Middle frontal gyrus (tissue), 1 donor: ENCODE results near the gene APOL3.
"Not testable (repeated sequence)": the region's sequence is repeated elsewhere in the genome, so short reads cannot be mapped to it uniquely, and the experiment has no call there.

ENCODE experiments used
- DNase-seq: peaks from one replicate; pipeline ENCODE4 v3.0.0-alpha.2; 2015; ENCODE audit warnings: low spot score; ENCODE audit errors: extremely low spot score

Gene APOL3

DNA sequence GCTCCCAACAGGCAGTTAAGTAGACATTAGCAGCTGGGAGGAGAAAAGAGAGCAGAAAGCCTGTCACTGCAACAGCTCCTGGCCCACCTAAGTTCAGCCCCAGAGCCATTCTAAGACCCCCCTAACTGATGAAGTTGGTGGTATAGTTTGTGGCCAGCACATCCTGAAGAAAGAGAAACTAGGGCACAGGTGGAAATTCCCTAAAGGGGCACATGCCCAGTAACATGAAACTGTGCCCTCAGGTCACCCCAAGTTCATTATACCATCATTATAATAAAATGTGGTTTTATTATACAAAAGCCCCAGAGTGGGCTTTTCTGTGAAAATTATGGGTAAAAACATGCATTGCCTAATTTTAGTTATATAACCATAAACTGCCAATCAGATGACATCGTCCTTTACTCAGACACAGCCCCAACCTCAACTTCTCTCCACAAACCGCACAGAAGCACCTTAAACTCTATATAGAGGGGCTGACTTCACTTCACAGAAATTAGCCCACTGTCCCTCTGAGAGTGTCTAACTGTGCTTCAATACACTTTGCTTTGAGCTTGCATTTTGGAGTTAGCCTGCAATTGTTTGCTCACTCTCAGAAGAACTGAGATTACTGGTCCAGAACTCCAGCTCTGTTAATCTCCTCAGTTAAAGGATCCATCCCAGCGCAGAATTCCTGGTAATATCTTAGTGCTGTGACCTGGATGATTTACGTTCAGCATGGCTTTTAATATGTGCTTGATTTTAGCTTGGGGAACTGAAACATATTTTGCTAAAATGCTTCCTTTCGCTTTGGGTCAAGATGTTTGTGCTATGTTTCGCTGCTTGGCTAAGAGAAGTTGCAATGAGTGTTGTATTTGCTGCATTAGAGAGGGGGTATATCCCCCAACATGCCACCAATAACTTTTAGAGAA lies 1.8 kb upstream of the APOL3 start:
- no peak for DNase-seq

DNA sequence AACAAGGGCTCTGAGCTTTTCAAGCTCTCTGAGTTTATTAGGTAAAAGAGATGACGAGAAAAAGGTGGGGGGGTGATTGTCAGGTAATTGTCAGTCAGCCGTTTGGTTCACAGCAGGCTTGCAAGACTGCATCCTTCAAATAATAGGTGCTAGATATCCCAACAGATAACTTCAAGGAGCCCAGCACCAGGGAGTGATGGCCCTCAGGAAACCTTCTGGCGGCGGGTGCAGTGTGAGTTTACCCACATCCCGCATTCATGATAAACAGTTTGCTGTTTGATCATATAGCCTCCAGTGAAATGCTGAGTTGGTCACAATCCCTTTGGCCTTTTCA lies 1.2 kb upstream of the APOL3 start:
- DNase-seq: not testable (repeated sequence)

DNA sequence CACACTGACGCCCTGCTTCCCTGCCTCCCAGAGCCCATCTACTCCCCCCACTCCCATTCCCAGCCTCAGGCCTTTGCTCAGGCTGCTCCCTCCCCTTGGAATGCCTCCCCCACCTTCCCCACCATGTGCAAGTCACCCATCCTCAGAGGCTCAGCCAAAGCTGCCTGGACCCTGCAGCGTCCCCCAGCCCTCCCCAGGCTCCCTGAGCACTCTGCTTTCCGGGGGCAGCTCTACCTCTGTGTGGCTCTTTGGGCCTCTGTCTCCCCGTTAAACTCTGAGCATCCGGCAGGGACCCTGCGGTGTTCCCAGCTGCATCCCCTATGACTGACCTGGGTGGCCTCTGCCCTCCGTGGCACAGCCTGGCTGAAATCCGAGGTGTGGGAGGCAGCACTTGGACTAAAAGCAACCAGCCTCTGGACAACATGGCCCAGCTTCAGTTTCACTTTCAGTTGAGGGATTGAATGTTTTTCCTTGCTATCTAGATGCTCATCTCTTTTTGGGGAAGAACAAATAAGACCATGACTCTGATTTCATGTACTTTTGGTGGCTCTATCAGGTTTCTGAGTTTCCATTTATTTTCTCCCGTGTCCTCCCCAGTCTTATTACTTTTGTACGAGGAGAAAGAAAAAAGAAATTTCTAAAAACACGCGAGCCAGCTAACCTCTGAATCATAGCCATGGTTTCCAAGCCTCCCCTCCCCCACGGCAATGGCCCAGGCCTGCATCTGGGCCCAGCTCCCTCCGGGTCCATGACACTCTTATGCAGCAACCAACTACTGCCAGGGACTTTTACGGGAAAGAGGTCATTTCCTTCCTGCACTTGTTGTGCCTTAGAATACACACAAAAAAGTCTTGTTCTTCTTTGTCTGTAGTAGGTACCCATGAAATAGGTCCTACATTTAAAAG lies 3.8 kb downstream of the APOL3 start:
- peak; percentile 11 for DNase-seq

DNA sequence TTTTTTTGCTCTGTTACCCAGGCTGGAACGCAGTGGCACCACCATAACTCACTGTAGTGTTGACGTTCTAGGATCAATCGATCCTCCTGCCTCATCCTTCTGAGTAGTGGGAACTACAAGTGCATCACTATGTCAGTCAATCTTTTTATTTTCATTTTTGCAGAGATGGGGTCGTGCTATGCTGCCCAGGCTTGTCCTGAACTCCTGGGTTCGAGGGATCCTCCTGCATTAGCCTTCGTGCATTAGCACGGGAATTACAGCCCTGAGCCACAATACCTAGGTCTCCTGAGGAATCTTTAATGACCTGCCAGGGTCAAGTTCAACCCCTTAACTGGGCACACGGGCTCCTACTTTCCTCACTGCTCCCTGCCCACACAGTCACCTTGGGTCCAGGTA lies 4.4 kb downstream of the APOL3 start:
- DNase-seq: no peak

DNA sequence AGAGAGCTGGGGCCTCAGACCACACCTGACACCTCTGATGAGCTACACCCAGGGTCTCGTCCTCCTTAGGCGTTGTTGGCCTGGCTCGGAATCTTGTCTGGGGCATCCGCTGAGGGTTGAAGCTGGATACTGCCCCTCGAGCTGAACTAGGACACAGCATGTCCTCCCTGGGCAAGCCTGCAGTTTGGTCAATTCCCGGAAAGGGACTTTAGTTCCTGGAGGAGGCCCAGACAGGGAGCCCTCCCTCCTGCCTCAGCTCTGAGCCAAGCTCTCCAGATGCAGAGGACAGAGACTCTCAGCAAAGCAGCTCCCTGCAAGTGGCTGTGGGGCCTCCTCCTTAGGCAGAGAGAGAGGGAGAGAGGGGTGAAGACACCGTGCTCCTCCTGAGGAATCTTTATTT lies 4.9 kb downstream of the APOL3 start:
- no peak for DNase-seq

DNA sequence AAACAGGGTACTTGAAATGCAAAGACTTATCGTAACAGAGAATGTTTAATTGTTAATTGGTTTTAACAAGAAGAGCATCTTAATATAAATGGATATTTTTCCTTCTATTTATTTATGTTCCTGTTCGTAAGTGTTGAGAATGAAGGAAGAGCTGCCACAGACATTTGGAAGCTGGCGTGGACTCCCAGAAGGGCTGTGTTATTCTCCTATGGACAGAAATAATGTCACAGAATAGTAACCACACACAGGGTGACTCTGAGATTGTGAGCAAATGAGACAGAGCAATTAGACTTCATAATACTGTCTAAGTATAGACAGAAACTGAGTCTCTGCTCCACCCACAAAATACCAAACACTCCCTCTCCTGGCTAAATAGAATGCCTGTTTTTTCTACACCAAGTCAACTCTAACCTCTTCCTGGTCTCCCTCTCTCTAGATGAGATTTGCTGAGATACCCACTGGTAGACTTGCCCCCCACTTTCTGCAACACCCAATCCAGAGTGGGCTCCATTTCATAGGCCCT lies 6.1 kb downstream of the APOL3 start:
- no peak for DNase-seq

DNA sequence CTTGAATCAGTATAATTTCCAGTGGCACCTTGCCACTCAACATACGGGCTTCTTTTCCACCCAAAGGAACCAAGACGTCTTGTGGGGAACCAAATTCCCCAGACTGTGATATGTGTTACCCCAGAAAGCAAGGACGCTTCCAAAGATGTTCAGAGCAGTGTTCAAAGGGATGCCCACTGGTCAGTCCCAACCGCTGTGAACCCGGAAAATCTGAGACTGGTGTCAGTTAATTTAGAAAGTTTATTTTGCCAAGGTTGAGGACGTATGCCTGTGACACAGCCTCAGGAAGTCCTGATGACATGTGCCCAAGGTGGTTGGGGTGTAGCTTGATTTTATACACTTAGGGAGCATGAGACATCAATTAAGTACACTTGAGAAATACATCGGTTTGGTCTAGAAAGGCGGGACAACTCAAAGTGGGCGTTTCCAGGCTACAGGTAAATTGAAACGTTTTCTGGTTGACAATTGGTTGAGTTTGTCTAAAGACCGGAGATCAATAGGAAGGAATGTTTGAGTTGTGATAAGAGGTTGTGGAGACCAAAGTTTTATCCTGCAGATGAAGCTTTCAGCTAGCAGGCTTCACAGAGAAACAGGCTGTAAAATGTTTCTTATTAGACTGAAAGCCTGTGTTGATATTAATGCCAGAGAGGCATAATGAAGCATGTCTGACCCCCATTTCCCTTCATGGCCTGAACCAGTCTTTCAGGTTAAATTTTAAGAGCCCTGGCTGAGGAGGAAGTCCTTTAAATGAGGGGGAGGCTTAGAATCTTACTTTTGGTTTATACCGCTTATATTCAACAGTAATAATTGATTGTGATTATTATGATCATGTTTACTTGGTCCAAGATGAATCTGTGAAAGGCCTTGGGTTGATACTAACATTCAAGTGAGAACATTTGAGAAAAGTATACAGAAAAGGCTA lies 6.8 kb downstream of the APOL3 start:
- DNase-seq: no peak

DNA sequence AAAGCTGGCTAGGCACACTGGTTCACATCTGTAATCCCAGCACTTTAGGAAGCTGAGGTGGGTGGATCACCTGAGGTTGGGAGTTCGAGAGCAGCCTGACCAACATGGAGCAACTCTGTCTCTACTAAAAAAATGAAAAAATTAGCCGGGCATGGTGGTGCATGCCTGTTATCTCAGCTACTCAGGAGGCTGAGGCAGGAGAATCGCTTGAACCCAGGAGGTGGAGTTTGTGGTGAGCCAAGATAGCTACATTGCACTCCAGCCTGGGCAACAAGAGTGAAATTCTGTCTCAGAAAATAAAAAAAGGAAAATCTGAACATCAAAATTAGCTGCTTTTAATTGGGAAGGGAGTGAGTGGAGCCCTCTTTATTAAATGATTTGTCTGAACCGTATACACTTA lies 7.7 kb downstream of the APOL3 start:
- not testable (repeated sequence) for DNase-seq

DNA sequence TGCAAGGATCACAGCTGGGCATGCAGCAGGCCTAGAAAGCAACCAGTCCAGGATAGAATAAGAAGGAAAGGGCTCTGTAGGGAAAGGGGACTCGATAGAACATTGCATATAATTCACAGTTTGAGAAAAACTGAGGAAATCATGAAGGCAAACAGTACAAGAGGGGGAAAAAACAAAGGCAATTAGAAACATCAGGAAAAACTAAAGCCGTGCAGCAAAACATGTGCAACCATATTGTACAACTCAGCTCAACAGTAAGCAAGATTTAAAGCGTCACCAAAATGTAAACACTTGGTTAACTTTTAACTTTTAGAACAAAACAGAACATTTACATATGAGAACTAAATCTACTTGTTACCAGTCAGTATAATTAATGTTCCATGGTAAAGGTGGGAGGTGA lies 8.5 kb downstream of the APOL3 start:
- no peak for DNase-seq

DNA sequence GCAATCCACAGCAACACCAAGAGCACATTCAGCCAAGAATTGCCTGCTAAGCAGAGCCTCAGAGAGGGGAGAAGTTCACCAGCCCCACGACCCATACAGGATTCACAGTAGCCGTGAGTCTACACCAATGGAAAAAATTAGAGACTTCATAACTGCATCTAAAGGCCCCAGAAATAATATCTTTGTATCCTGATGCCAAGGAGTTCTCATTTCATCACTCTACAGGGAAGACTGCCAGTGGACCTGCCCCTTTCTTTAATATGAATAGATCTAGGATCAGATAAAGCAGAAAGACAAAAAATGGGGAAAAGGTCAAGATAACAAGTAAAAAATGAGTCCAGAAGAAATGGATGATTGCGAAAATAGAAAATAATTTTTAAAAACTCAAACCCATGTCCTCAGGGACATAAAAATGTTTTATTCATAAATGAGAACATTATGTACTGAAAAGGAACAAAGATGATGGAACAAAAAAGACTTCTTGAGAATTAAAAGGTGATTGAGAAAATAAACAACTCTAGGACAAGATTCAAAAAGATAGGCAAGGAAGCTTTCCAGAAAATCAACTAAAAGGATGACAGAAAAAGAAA lies 9.5 kb downstream of the APOL3 start:
- DNase-seq: no peak

DNA sequence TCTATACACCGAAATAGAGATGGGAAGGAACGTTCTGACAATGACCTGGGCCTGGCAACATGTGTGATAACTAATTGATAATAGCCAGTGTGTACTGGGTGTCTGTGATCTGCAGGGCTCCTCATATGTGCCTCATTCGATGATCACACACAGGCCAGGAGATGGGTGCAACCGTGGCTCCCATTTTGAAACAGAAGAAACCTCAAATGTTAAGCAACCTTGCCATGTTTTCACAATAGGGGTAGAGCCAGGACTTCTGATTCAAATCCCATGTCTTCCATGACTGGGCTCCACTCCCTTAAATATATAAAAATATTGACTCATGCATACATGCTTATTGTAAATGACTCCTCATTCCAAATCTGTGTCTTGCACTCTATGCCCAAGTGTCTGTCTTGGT lies 11.1 kb downstream of the APOL3 start:
- DNase-seq: no peak

DNA sequence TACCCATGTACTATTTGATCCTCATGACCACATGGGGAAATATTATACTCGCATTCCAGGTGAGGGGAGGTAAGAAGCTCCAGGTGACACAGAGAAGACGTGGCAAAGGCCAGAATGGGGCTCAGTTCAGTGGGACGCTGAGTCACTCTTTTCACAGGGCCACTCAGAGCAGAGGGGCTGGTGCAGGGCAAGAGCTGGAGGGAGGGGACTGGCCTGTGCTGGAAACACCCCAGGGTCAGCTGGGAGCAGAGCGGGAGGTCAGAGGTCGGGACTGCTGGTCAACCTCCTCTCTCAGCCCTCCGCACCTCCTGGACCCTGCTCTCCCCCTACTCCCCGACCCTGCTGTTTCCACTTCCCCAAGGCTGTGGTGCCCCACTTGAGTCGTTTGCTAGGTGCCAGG lies 12.1 kb downstream of the APOL3 start:
- DNase-seq: no peak

DNA sequence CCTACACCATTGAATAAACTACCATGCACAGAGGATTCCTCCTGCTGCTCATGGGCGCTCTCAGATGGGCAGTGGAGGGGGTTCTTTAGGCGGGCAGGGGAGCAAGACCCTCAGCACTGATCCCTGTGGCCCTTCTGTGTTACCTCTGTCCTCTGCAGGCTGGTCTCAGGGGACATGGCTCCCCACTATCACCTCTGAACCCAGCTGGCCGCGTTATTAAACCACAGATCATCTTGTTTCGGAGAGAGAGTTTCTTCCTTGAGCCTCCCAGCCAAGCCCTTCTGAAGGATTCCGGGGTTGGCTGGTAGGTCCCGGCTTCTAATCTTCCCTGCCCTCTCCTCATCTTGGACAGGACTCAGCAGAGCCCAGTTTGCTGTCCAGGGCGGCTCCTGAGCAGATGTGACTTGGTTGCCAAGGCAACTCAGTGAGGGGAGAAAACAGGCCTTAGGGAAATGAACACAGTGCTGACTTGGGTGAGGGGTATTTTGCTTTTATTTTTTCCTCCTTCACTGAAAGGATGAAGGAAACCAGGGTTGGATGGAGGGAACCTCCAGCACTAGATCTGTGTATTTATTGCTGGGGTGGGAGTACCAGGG lies 13.3 kb downstream of the APOL3 start:
- no peak for DNase-seq

DNA sequence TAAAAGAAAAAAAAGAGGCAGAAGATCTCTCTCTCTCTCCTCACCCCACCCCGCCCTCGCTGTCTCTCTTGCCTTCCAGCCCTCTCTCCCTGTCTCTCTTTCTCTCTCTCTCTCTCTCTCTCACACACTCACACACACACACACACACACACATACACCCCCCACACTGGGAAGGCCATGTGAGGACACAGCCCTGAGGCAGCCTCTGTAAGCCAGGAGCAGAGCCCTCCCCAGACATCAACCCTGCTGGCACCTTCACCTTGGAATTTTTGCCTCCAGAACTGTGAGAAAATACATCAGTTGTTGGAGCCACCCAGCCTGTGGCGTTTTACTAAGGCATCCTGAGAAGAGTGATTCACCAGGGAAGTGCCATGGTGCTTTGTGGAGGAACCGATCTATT lies 14.7 kb downstream of the APOL3 start:
- DNase-seq: no peak

DNA sequence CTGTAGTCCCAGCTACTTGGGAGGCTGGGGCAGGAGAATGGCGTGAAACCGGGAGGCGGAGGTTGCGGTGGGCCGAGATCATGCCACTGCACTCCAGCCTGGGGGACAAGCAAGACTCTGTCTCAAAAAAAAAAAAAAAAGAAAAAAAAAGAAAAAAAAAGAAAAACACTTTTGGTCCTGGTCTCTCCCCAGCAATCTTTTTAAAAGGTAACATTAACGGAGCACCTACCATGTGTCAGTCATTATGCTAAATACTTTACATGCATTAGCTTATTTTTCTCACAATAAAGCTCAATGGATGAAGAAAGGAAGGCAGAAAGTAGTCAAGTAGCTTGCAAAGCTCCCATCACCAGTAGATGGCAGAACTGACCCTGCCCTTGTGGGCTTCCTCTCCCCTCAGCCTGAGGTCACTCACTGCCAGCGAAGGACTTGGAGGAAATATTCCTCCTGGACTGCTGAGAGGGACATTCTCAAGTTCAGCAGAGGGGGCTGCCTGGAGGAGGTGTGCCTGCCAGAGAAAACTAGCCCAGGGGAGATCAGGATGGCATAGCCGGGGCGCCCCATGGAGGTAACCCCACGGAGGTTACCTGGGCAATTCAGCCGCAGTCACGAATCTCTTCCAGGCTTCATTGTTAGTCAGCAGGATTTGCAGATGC lies 15.5 kb downstream of the APOL3 start:
- DNase-seq: peak; percentile 49

DNA sequence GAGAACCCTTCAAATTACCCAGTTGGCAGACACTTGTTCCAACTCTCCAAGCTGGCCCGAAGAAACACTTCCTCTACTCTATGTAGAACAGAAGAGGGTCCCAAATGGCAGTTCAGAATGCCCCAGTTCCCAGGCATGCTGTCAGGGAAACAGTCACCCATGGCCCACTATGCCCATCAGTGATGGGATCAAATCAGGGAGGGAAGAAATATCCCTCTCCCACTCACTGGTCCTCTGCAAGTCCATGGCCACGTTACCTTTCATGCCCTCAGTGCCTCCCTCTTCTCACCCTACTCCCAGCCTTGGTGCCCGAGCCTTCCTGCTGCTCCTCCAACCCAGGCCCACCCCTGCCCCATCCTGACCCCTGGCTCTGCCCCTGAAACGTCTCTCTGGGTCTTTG lies 16.6 kb downstream of the APOL3 start:
- DNase-seq: no peak

DNA sequence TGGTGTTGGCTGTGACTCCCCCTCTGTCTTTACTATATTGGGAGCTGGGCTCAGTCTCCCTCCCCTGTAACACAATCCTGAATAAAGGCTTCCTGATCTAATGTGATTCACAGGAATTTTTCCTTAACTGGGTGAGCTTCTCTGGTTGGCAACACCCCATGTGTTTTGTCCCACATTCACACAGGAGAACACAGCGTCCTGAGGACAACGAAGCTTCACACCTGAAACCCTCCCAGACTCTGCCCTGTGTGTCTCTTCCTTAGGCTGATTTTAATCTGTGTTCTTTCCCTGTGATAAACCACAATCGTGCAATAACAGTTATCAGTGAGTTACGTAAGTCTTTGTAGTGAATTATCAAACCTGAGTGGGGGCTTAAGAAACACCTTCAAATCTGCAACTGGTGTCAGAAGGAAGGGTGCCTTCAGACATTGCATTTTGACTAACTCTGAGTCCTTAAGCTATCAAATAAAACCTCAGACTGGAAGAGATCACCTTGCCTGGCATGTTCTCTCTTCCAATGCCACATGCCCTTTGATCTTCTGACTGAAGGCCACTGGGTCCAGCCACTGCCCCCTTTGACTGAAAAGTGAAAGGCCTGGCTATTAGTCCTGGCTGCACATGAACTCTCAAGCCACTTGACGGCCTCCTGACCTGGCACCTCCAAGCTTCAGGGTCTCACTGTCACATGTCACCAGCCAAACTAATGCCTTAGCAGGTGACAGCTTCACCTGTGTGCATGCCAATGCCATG lies 17.3 kb downstream of the APOL3 start:
- no peak for DNase-seq

DNA sequence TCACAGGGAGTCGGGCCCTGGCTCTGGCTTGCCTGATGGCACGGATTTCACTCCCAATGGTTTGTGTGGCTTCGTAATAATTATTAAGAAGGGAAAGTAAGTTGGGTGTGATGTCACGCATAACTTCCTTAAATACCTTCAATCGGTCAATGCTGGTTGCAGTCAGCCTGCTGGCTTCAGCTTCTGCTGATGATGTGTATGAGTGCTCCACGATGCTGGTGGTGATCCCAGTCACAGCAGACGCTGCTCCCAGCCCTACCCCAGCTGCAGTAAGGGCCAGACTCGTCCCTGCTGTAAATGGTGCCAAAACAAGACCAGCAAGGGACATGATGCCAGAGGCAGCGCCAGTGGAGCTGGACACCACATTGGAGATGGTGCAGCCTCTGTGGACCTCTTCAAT lies 19.1 kb downstream of the APOL3 start:
- no peak for DNase-seq

DNA sequence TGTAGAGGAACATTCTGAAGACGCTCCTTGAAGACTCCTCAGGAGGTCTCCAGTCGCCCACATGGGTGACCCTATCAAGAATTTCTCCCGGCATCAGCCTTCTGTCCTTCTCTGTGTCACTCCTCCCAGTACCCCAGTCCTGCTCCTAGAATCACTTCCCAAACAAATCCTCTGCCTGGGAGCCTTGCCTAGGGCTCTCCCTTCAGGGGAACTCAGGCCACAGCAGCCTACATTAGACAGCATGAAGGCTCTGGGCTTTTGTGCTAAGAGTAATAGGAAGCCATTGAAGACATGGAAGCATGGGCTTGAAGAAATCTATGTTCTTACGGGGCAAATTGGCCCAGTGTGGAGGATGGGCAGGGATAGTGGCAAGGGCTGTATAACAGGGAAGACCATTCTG lies 21.8 kb downstream of the APOL3 start:
- not testable (repeated sequence) for DNase-seq
